Kidney (tissue), 14 donors: Measurements from ENCODE around the gene FNDC7. TPM values are rescaled to one million over a fixed set of nuclear protein-coding genes. Genes with fewer than 3 reads are reported as not detected.

ENCODE experiments used
- DNase-seq, 5 donors: peaks; one replicate each; pipeline ENCODE4 v3.0.0-alpha.2; 2013 to 2020
- FAIRE-seq: peaks from 2 replicates; lab custom pipeline; 2012; peaks lifted over from hg19 to GRCh38; lab: Jason Lieb, UNC
- H3K27ac ChIP-seq, 2 donors: one replicate each; pipeline ENCODE4 v1.7.0; 2013; ENCODE audit warnings: low read depth in 2 of 2, low read length in 2 of 2, inconsistent platforms in 1 of 2
- H3K27me3 ChIP-seq: one replicate; pipeline ENCODE4 v1.7.1; 2013; ENCODE audit warnings: low read length, inconsistent platforms; ENCODE audit not compliant: control insufficient read depth, insufficient read depth
- H3K36me3 ChIP-seq, 3 donors: one replicate each; pipeline versions ENCODE4 v1.7.0 to v1.7.1; 2013; ENCODE audit warnings: low read length in 3 of 3, control low read depth in 1 of 3, inconsistent platforms in 1 of 3; ENCODE audit not compliant: insufficient read depth in 3 of 3, control insufficient read depth in 2 of 3
- H3K4me1 ChIP-seq, 3 donors: one replicate each; pipeline versions ENCODE4 v1.7.0 to v1.7.1; 2013; ENCODE audit warnings: low read length in 3 of 3, inconsistent platforms in 1 of 3, low read depth in 1 of 3; ENCODE audit not compliant: control insufficient read depth in 2 of 3, insufficient read depth in 2 of 3
- H3K4me3 ChIP-seq, 3 donors: one replicate each; pipeline versions ENCODE4 v1.7.0 to v1.8.1; 2013; ENCODE audit warnings: low read length in 3 of 3, control low read depth in 1 of 3, inconsistent platforms in 1 of 3
- H3K9ac ChIP-seq, 3 donors: one replicate each; pipeline versions ENCODE4 v1.7.0 to v1.7.1; 2013; ENCODE audit warnings: low read length in 3 of 3, control low read depth in 1 of 3, inconsistent platforms in 1 of 3
- H3K9me3 ChIP-seq, 3 donors: one replicate each; pipeline versions ENCODE4 v1.7.0 to v1.7.1; 2013; ENCODE audit warnings: low read length in 3 of 3, control low read depth in 1 of 3, inconsistent platforms in 1 of 3; ENCODE audit not compliant: control insufficient read depth in 2 of 3, insufficient read depth in 1 of 3
- intact Hi-C: fragments of 100-400 bp; cut with DNase I; formaldehyde crosslinking; loops from one replicate; pipeline ENCODE4 v1.11.1; 2022
- polyA plus RNA-seq: library from polyadenylated mRNA; stranded (reverse); fragments of 350-450 nt; fragmentation: Illumina TruSeq; extraction: RNeasy Lipid Tissue Mini Kit (QIAGEN cat#74804); gene quantifications from one replicate; pipeline ENCODE4 v1.2.3, GENCODE V29; 2014; ENCODE audit warnings: low read depth, low replicate concordance; ENCODE audit not compliant: insufficient read depth
- total RNA-seq: library from RNA; stranded (reverse); fragmentation: NEBNext Ultra II Directional; extraction: Animal tissue kit (Norgen Biotek cat#: 25700); gene quantifications from one replicate; pipeline ENCODE4 v1.2.1, GENCODE V29; 2021
- TF ChIP-seq, protein P1 (sequence below): IDR thresholded peaks from 3 replicates; pipeline ENCODE4 v1.5.1; 2012; ENCODE audit warnings: mild to moderate bottlenecking, moderate library complexity, borderline replicate concordance; ENCODE audit not compliant: insufficient read depth; ENCODE audit errors: extremely low read depth
- donor health status: control.
- donor health status: control.
- donor health status: control.
- donor health status: control.
- donor health status: control.
- donor health status: DM: yes; HTN: yes; CAD: no.
- donor health status: Normal renal cell carcinoma (clear cell type).

FNDC7 gene
- total and polyA plus RNA-seq, 2 donors from 2014 or later = not detected

DNA sequence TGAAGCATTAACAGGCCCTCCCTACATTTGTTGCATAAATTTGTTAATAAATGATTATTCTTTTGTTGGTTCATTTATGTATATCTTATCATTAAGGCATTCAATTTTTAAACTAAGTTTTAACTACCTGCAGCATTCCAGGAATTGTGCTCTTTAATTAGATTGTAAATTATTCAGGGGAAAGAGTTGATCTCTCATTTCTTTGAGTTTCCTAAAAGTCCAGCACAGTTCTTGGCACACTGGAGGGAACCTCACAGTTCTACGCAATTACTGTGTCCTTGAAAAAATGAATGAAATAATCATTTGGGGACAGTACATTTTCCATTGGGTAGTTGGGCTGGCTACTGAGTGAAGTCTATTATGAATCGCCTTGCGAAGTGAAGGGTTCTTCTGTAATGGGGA, 33.3 kb downstream of the FNDC7 start:
- intact Hi-C loops = no loop called here
- FAIRE-seq (no peak), DNase-seq (no peak)
- H3K36me3 ChIP-seq = no peaks in the 10 kb centered on the region
- H3K27me3 ChIP-seq = no peaks in the 10 kb centered on the region
- peaks cover 4 to 15% (median 5%) of the 10 kb centered on the region in 3 donors for H3K4me1 ChIP-seq
- H3K27ac ChIP-seq = peak overlapping the region; percentile 81 to 85
- TF ChIP-seq, protein P1, sequence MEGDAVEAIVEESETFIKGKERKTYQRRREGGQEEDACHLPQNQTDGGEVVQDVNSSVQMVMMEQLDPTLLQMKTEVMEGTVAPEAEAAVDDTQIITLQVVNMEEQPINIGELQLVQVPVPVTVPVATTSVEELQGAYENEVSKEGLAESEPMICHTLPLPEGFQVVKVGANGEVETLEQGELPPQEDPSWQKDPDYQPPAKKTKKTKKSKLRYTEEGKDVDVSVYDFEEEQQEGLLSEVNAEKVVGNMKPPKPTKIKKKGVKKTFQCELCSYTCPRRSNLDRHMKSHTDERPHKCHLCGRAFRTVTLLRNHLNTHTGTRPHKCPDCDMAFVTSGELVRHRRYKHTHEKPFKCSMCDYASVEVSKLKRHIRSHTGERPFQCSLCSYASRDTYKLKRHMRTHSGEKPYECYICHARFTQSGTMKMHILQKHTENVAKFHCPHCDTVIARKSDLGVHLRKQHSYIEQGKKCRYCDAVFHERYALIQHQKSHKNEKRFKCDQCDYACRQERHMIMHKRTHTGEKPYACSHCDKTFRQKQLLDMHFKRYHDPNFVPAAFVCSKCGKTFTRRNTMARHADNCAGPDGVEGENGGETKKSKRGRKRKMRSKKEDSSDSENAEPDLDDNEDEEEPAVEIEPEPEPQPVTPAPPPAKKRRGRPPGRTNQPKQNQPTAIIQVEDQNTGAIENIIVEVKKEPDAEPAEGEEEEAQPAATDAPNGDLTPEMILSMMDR = no peak
- H3K4me3 ChIP-seq = peak overlapping the region; percentile 70 to 96 (median 74)
- no peaks in the 10 kb centered on the region for H3K9me3 ChIP-seq
- peak overlapping the region in 1 of 3 donors; percentile 40 for H3K9ac ChIP-seq

DNA sequence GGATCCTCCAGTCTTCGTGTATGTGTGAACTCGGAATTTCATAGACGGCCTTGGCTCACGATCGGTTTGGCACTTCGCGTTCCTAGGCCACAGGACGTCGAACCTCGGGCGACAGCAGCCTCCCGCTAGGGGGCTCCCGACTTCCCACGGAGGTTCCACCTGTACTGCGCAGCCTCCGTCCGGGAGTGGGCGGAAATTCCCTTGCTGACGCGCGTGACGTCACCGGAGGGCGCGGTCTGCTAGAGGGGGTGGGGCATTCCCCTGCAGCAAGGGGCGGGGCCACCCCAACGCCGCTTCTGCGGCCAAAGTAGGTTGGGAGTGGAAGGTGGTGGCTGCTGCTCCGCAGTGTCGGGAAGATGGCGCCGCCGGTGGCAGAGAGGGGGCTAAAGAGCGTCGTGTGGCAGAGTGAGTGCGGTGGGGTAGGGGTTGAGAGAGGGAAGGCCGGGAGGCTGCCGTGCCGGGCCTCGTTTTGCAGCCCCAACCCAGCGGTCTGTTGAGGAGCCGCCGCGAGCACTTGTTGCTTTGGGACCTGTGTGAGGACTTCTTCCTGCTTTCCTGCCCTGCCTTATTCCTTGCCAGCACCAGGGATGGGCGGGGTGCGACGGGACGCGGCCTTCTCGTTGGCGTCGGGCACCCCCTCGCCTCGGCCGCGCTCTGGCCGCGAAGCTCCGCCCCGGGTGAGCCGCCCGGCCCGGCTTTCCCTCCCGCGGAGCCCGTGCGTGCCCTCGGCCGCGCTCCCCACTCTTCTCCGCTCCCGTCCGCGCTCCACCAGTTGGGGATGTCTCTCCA, 33.9 kb downstream of the FNDC7 start, which contains the start of gene STXBP3:
TSS of gene STXBP3 (plus strand) at position 293 of the 789 bp plus-strand sequence. CDS start at position 357, 64 bp downstream.
- FAIRE-seq = peak; percentile 81
- Histone ChIP-seq H3K27me3 (no peaks in the 10 kb centered on the region), H3K27ac (peak within 1 kb of the TSS; percentile 81 to 98), H3K4me3 (peak within 1 kb of the TSS; percentile 74 to 96 (median 94)), H3K4me1 (peaks cover 4 to 15% (median 5%) of the 10 kb centered on the region in 3 donors), H3K36me3 (no peaks in the 10 kb centered on the region), H3K9me3 (no peaks in the 10 kb centered on the region), H3K9ac (peak within 1 kb of the TSS; percentile 26 to 99 (median 91))
- intact Hi-C loops = no loop called here
- TF ChIP-seq, protein P1 = peak; percentile 89
- DNase-seq = peak; percentile 98 to 100 (median 99)

DNA sequence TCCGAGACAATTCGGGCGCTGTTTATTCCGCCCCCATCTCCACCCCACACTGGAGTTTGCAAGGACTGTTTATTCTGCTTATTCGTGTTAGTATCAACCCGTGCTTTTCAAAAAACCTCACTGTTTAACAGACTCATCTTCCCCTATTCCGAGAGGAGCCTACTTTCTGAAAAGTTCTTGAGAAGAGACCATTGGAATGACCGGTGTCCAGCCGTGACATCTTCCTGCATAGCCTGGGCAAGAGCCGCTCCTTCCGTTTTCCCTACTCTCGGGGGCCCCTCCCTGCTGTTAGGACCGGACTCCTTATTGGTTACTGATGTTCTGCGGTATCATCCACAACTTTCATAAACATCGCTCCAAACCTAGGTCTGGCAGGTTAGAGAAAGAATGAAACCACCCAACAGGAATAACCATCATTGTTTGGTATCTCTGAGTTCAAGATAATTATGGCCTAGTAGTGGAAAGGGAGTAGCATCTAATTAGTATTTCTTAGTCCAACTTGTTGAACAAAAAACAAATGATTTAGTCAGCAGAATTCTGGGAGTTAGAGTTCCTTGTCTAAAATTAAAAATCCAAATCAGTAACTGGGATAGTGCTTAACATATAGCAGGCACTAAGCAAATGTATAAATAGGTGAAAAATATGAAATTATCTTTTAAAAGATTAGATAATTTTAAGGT, 34.6 kb downstream of the FNDC7 start:
- no peak for FAIRE-seq
- intact Hi-C loops = no loop called here
- Histone ChIP-seq H3K9me3 (no peaks in the 10 kb centered on the region), H3K36me3 (no peaks in the 10 kb centered on the region), H3K4me1 (peaks cover 4 to 15% (median 5%) of the 10 kb centered on the region in 3 donors), H3K27ac (peak overlapping the region; percentile 81 to 98), H3K27me3 (no peaks in the 10 kb centered on the region), H3K9ac (peak overlapping the region; percentile 26 to 99 (median 91)), H3K4me3 (peak overlapping the region; percentile 74 to 96 (median 94))
- DNase-seq = peak; percentile 87 to 94 (median 89)
- TF ChIP-seq, protein P1 = no peak
